ENCODE measurements around the gene CCL17.
A peak's percentile ranks its signal among the peaks of the same experiment; 100 is the strongest.
"Not testable (repeated sequence)": the region's sequence is repeated elsewhere in the genome, so short reads cannot be mapped to it uniquely, and the experiment has no call there.

Gene CCL17

GRCh38 chr16:57403965-57404817 lies at the start of gene CCL17:
Gene CCL17 (plus strand): TSS chr16:57404767. CDS start chr16:57413933, 9,166 bp downstream.
- no peak for DNase-seq

GRCh38 chr16:57355898-57356414 lies 48.6 kb upstream of the CCL17 start:
- no peak for DNase-seq

GRCh38 chr16:57356547-57356946 lies 48.0 kb upstream of the CCL17 start:
- no peak for DNase-seq

GRCh38 chr16:57357330-57358085 lies 47.1 kb upstream of the CCL17 start:
- DNase-seq = no peak

GRCh38 chr16:57358086-57358420 lies 46.5 kb upstream of the CCL17 start:
- DNase-seq = no peak

GRCh38 chr16:57358527-57359095 lies 46.0 kb upstream of the CCL17 start, which contains the start of gene CCL22:
Gene CCL22 (plus strand): TSS chr16:57358783. CDS start chr16:57358817, 34 bp downstream.
- DNase-seq = no peak

- DNase-seq = no peak
Measured at GRCh38 chr16:57360321-57360935, 44.1 kb upstream of the CCL17 start.

- no peak for DNase-seq
Measured at GRCh38 chr16:57361404-57361803, 43.2 kb upstream of the CCL17 start.

GRCh38 chr16:57364143-57364542 lies 40.4 kb upstream of the CCL17 start:
- no peak for DNase-seq

- DNase-seq = no peak
Measured at GRCh38 chr16:57366544-57367040, 38.0 kb upstream of the CCL17 start.

- DNase-seq = peak; percentile 1
Measured at GRCh38 chr16:57367116-57367752, 37.3 kb upstream of the CCL17 start.

- DNase-seq = no peak
Measured at GRCh38 chr16:57371494-57372371, 32.8 kb upstream of the CCL17 start.

- DNase-seq = no peak
Measured at GRCh38 chr16:57372372-57373116, 32.0 kb upstream of the CCL17 start, which contains the start of gene CX3CL1. Gene CX3CL1 (plus strand): TSS chr16:57372490. CDS start chr16:57372569, 79 bp downstream.

- DNase-seq = no peak
Measured at GRCh38 chr16:57373117-57373947, 31.2 kb upstream of the CCL17 start.

GRCh38 chr16:57374067-57374534 lies 30.5 kb upstream of the CCL17 start:
- DNase-seq = no peak

- DNase-seq = not testable (repeated sequence)
Measured at GRCh38 chr16:57374925-57375465, 29.6 kb upstream of the CCL17 start.

- no peak for DNase-seq
Measured at GRCh38 chr16:57376313-57376818, 28.2 kb upstream of the CCL17 start.

GRCh38 chr16:57377080-57377841 lies 27.3 kb upstream of the CCL17 start:
- DNase-seq = no peak

All from COR-L47 (cell line).